Mesenchymal stem cell (in vitro differentiated cells and primary cell): ENCODE results near the gene PDK2.

Source experiments
- DNase-seq: peaks from one replicate; pipeline ENCODE4 v3.0.0-alpha.2; 2013
- H2AFZ ChIP-seq: one replicate; pipeline ENCODE4 v1.6.1; 2013; ENCODE audit warnings: low read depth, mild to moderate bottlenecking, control low read depth, inconsistent platforms, low read length, moderate library complexity
- H2AK5ac ChIP-seq: 2 replicates; pipeline ENCODE4 v1.6.1; 2013; ENCODE audit warnings: low read length, moderate library complexity, mild to moderate bottlenecking, inconsistent platforms; ENCODE audit not compliant: severe bottlenecking
- H2BK120ac ChIP-seq: one replicate; pipeline ENCODE4 v1.6.1; 2013; ENCODE audit warnings: low read depth, mild to moderate bottlenecking, inconsistent platforms, low read length, moderate library complexity
- H2BK12ac ChIP-seq, 2 experiments: one replicate each; pipeline ENCODE4 v1.6.1; 2013; ENCODE audit warnings: inconsistent platforms in 2 of 2, low read length in 2 of 2, mild to moderate bottlenecking in 2 of 2, moderate library complexity in 2 of 2, control low read depth in 1 of 2
- H2BK15ac ChIP-seq: one replicate; pipeline ENCODE4 v1.6.1; 2013; ENCODE audit warnings: mild to moderate bottlenecking, low read depth, inconsistent platforms; ENCODE audit not compliant: poor library complexity, severe bottlenecking
- H2BK5ac ChIP-seq: 2 replicates; pipeline ENCODE4 v1.6.1; 2013; ENCODE audit warnings: low read depth, mild to moderate bottlenecking, low read length, control low read depth, inconsistent platforms; ENCODE audit not compliant: poor library complexity, severe bottlenecking
- H3K14ac ChIP-seq, 2 experiments: one replicate each; pipeline ENCODE4 v1.6.1; 2013; ENCODE audit warnings: inconsistent platforms in 2 of 2, low read length in 2 of 2, control low read depth in 1 of 2, mild to moderate bottlenecking in 1 of 2, moderate library complexity in 1 of 2
- H3K18ac ChIP-seq, 2 experiments: one replicate each; pipeline ENCODE4 v1.6.1; 2013; ENCODE audit warnings: inconsistent platforms in 2 of 2, low read length in 2 of 2, control low read depth in 1 of 2, low read depth in 1 of 2, mild to moderate bottlenecking in 1 of 2
- H3K23ac ChIP-seq, 2 experiments: one replicate each; pipeline ENCODE4 v1.6.1; 2013; ENCODE audit warnings: inconsistent platforms in 2 of 2, low read length in 2 of 2, mild to moderate bottlenecking in 2 of 2, moderate library complexity in 2 of 2, control low read depth in 1 of 2
- H3K27ac ChIP-seq: 2 replicates; pipeline ENCODE4 v1.5.1; 2013; ENCODE audit warnings: mild to moderate bottlenecking, moderate library complexity, low read length, control low read depth, inconsistent platforms; ENCODE audit not compliant: poor library complexity, severe bottlenecking
- H3K27me3 ChIP-seq, 2 experiments: 2 replicates each; pipeline versions ENCODE4 v1.6.1 to v1.7.0; 2013; ENCODE audit warnings: low read length in 2 of 2, mild to moderate bottlenecking in 2 of 2, moderate library complexity in 2 of 2, control low read depth in 1 of 2, inconsistent platforms in 1 of 2; ENCODE audit not compliant: control insufficient read depth in 1 of 2, insufficient read depth in 1 of 2
- H3K36me3 ChIP-seq, 2 experiments: 2 replicates each; pipeline versions ENCODE4 v1.6.1 to v1.7.0; 2013; ENCODE audit warnings: low read length in 2 of 2, control low read depth in 1 of 2, inconsistent platforms in 1 of 2, low read depth in 1 of 2, mild to moderate bottlenecking in 1 of 2; ENCODE audit not compliant: insufficient read depth in 2 of 2, control insufficient read depth in 1 of 2
- H3K4ac ChIP-seq, 2 experiments: one replicate each; pipeline ENCODE4 v1.6.1; 2013; ENCODE audit warnings: inconsistent platforms in 2 of 2, low read length in 2 of 2, mild to moderate bottlenecking in 2 of 2, moderate library complexity in 2 of 2, control low read depth in 1 of 2, low read depth in 1 of 2
- H3K4me1 ChIP-seq: 2 replicates; pipeline ENCODE4 v1.6.1; 2013; ENCODE audit warnings: low read depth, low read length, control low read depth; ENCODE audit not compliant: control insufficient read depth, insufficient read depth
- H3K4me2 ChIP-seq: 2 replicates; pipeline ENCODE4 v1.6.1; 2013; ENCODE audit warnings: low read length, mild to moderate bottlenecking, inconsistent platforms; ENCODE audit not compliant: poor library complexity, severe bottlenecking
- H3K4me3 ChIP-seq, 2 experiments: 2 replicates each; pipeline versions ENCODE4 v1.5.1 to v1.7.0; 2013; ENCODE audit warnings: low read length in 2 of 2, mild to moderate bottlenecking in 2 of 2, control low read depth in 1 of 2, low read depth in 1 of 2; ENCODE audit not compliant: insufficient read depth in 1 of 2
- H3K79me1 ChIP-seq: replicated peaks from 2 replicates; pipeline ENCODE4 v1.6.1; 2013; ENCODE audit warnings: mild to moderate bottlenecking, control low read depth, low read length, inconsistent platforms; ENCODE audit not compliant: poor library complexity, severe bottlenecking
- H3K9ac ChIP-seq: 2 replicates; pipeline ENCODE4 v1.7.0; 2013; ENCODE audit warnings: mild to moderate bottlenecking, low read length, moderate library complexity
- H3K9me3 ChIP-seq: 2 replicates; pipeline ENCODE4 v1.7.0; 2013; ENCODE audit warnings: mild to moderate bottlenecking, low read length; ENCODE audit not compliant: control insufficient read depth
- H4K8ac ChIP-seq: one replicate; pipeline ENCODE4 v1.6.1; 2013; ENCODE audit warnings: inconsistent platforms, mild to moderate bottlenecking, low read length, moderate library complexity
- H4K91ac ChIP-seq: one replicate; pipeline ENCODE4 v1.6.1; 2013; ENCODE audit warnings: mild to moderate bottlenecking, low read length, inconsistent platforms
- WGBS: methylation state at CpG from one replicate; pipeline ENCODE4 v1.1.7; 2013; ENCODE audit warnings: mixed read lengths; 5-methylcytosine and 5-hydroxymethylcytosine counted together

Gene PDK2

DNA sequence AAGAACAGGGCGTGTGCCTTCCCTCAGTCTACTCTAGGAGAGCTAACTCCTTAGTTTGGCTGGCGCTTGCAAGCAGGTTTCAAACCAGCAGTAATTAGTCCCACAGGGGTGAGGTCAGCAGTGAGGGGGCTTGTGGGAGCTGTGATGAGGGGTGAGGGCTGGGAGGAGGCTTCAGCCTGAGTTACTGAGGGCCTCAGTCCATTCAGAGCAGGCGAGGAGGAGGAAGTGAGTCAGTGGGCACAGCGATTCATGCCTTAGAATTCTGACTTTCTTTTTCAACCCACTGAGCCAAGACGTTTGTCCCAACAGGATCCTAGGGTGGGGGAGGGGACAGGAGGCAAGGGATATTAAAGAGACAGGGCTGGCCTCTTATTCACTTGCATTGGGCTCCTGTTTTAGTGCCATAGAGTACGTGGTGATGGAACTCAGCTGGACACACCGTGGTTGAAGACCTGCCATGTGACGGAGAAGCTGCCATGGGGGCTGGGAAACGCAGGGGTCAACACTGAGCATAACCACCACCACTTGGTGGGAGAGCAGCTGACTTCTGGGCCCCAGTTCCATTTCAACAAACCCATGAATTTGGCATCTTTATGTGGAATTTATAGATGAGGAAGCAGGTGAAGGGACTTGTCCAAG is 47.5 kb upstream of the PDK2 start:
- Histone ChIP-seq H3K9me3 (no peaks in the 10 kb centered on the region), H3K4me3 (peak overlapping the region in 1 of 2 experiments; percentile 5), H2BK15ac (peak overlapping the region; percentile 92), H3K4me2 (no peak overlapping the region), H3K79me1 (no peaks in the 10 kb centered on the region), H4K8ac (peak overlapping the region; percentile 95), H2AK5ac (peak overlapping the region; percentile 97), H2BK5ac (peak overlapping the region; percentile 60), H3K14ac (peak overlapping the region in 1 of 2 experiments; percentile 53), H3K4me1 (peaks cover 59% of the 10 kb centered on the region), H3K4ac (peak overlapping the region; percentile 58 to 62), H3K27me3 (no peaks in the 10 kb centered on the region), H3K27ac (peak overlapping the region; percentile 87), H2AFZ (peak overlapping the region; percentile 47), H3K23ac (no peak overlapping the region), H2BK12ac (peak overlapping the region; percentile 70 to 92), H3K36me3 (no peaks in the 10 kb centered on the region), H2BK120ac (peak overlapping the region; percentile 55), H4K91ac (peak overlapping the region; percentile 80), H3K18ac (peak overlapping the region; percentile 85 to 92), H3K9ac (peak overlapping the region; percentile 53)
- peak; percentile 86 for DNase-seq
- WGBS = 42% methylated on average over 7 of the region's 9 CpGs

DNA sequence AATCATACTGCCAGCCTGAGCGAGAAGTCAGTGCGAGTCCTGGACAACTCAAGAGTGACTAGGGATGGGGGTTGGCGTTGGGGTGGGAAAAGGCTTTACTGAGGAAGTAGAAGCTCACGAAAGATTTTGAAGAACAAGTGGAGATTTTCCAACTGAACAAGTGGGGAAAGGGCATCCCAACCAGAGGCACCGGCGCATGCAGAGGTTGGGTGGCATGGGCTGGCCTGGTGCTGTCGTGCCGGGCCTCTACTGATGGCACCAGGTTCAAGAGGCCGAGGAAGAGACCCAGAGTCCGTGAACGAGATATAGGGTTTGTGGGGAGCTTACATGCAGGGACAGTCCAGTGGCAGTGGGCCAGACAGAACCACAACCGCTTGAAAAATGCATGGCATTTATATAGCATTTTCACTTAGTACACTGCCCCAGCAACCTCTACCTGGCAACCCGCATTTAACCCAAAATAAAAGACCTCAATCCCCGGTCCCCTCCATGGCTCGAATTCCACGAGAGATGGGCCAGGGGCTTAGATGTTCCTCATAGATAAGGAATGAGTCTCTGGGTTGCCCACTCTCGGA is 46.9 kb upstream of the PDK2 start:
- H2BK12ac ChIP-seq = peak overlapping the region; percentile 32 to 70
- H2BK15ac ChIP-seq = peak overlapping the region; percentile 85
- H3K27ac ChIP-seq = peak overlapping the region; percentile 87
- H3K9ac ChIP-seq = no peak overlapping the region
- no peak overlapping the region for H3K4me2 ChIP-seq
- no peaks in the 10 kb centered on the region for H3K27me3 ChIP-seq
- H4K91ac ChIP-seq = peak overlapping the region; percentile 45
- no peak overlapping the region for H3K14ac ChIP-seq
- no peak overlapping the region for H2AFZ ChIP-seq
- peak overlapping the region in 1 of 2 experiments; percentile 1 for H3K4ac ChIP-seq
- no peaks in the 10 kb centered on the region for H3K9me3 ChIP-seq
- H4K8ac ChIP-seq = peak overlapping the region; percentile 95
- WGBS = 96% methylated on average over 17 of the region's 17 CpGs
- no peaks in the 10 kb centered on the region for H3K36me3 ChIP-seq
- peak overlapping the region in 1 of 2 experiments; percentile 5 for H3K4me3 ChIP-seq
- peaks cover 63% of the 10 kb centered on the region for H3K4me1 ChIP-seq
- H2AK5ac ChIP-seq = peak overlapping the region; percentile 96
- H3K79me1 ChIP-seq = no peaks in the 10 kb centered on the region
- DNase-seq = no peak
- H3K18ac ChIP-seq = peak overlapping the region in 1 of 2 experiments; percentile 58
- no peak overlapping the region for H2BK120ac ChIP-seq
- no peak overlapping the region for H3K23ac ChIP-seq
- no peak overlapping the region for H2BK5ac ChIP-seq

DNA sequence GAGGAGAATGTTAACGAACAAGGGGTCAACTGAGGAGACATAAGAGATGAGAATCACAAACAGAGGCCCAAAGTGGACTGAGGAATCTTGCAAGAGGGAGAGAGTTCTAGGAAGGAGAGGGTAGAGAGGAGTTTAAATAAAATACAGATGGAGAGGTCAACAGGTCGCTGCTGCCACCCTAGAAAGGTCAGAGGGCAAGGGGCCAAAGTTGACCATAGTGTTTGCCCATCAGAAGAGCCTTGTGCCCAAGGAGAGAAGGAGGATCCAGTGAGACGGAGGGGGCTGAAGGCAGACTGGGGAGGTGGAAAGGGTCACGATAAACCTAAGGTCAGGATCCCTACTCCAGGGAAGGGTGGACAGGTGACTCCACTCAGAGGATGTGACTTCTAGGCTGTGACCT is 46.2 kb upstream of the PDK2 start:
- Histone ChIP-seq H3K4me3 (no peak overlapping the region), H2BK5ac (no peak overlapping the region), H3K18ac (peak overlapping the region in 1 of 2 experiments; percentile 52), H3K4ac (no peak overlapping the region), H4K91ac (peak overlapping the region; percentile 35), H2AFZ (no peak overlapping the region), H3K23ac (no peak overlapping the region), H2BK120ac (peak overlapping the region; percentile 0), H2AK5ac (peak overlapping the region; percentile 96), H3K36me3 (no peaks in the 10 kb centered on the region), H4K8ac (no peak overlapping the region), H3K27ac (no peak overlapping the region), H3K9ac (no peak overlapping the region), H3K14ac (no peak overlapping the region), H2BK12ac (peak overlapping the region; percentile 46 to 97), H3K4me2 (no peak overlapping the region), H2BK15ac (no peak overlapping the region), H3K27me3 (no peaks in the 10 kb centered on the region), H3K9me3 (no peaks in the 10 kb centered on the region), H3K4me1 (peaks cover 61% of the 10 kb centered on the region), H3K79me1 (no peaks in the 10 kb centered on the region)
- no peak for DNase-seq
- WGBS = 90% methylated on average over 4 of the region's 4 CpGs

DNA sequence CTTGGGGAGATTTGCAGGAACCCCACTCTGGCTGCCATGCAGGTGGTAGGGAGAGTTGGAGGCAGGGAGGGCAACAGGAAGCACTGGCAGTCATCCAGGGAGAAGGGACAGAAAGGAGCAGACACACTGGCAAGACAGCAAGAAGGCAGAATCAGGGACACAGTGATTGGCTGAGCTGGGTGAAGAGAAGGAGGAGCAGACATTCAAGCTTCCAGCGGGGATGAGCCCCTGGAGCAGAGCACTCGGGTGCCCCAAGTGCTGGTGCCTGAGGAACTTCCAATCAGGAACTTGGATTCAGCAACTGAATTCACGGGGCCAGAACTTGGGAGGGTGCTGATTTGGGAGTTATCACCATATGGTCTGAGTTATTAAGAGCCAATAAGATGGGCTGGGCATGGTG is 45.5 kb upstream of the PDK2 start:
- H3K4me3 ChIP-seq = no peak overlapping the region
- WGBS = 72% methylated on average over 3 of the region's 3 CpGs
- H3K79me1 ChIP-seq = no peaks in the 10 kb centered on the region
- no peak overlapping the region for H3K23ac ChIP-seq
- H2AFZ ChIP-seq = no peak overlapping the region
- H2BK15ac ChIP-seq = peak overlapping the region; percentile 81
- H3K14ac ChIP-seq = no peak overlapping the region
- H3K36me3 ChIP-seq = no peaks in the 10 kb centered on the region
- H2BK120ac ChIP-seq = peak overlapping the region; percentile 0
- H3K4me2 ChIP-seq = no peak overlapping the region
- H3K27me3 ChIP-seq = no peaks in the 10 kb centered on the region
- no peak overlapping the region for H4K8ac ChIP-seq
- H3K18ac ChIP-seq = peak overlapping the region; percentile 0 to 7
- peak overlapping the region; percentile 64 for H4K91ac ChIP-seq
- H2BK12ac ChIP-seq = peak overlapping the region in 1 of 2 experiments; percentile 97
- DNase-seq = no peak
- no peak overlapping the region for H2BK5ac ChIP-seq
- peak overlapping the region; percentile 83 for H3K27ac ChIP-seq
- peak overlapping the region; percentile 0 to 55 for H3K4ac ChIP-seq
- peak overlapping the region; percentile 94 for H2AK5ac ChIP-seq
- H3K9me3 ChIP-seq = no peaks in the 10 kb centered on the region
- H3K9ac ChIP-seq = no peak overlapping the region
- peaks cover 60% of the 10 kb centered on the region for H3K4me1 ChIP-seq
